Bronchial epithelial cell (primary cell): ENCODE results near the gene DHCR7. TPM values are rescaled to one million over a fixed set of nuclear protein-coding genes. Genes with fewer than 3 reads are reported as not detected.

ENCODE experiments used
- DNase-seq: peaks from one replicate; pipeline ENCODE4 v3.0.0-alpha.2; 2010; ENCODE audit warnings: low read depth
- FAIRE-seq: peaks from 2 replicates; lab custom pipeline; 2011; peaks lifted over from hg19 to GRCh38; lab: Jason Lieb, UNC
- H3K27me3 ChIP-seq: 2 replicates; pipeline ENCODE4 v1.5.1; 2011; ENCODE audit warnings: low read length; ENCODE audit not compliant: control insufficient read depth, insufficient read depth
- H3K36me3 ChIP-seq: 2 replicates; pipeline ENCODE4 v1.5.1; 2011; ENCODE audit warnings: low read length; ENCODE audit not compliant: control insufficient read depth, insufficient read depth
- H3K4me3 ChIP-seq: 2 replicates; pipeline ENCODE4 v1.5.1; 2011; ENCODE audit warnings: mild to moderate bottlenecking, low read depth, low read length, control low read depth
- CTCF ChIP-seq: IDR thresholded peaks from 2 replicates; pipeline ENCODE4 v1.5.1; 2011; ENCODE audit warnings: mild to moderate bottlenecking, moderate library complexity, low read length, control low read depth, inconsistent platforms; ENCODE audit not compliant: insufficient read depth, severe bottlenecking
- total RNA-seq: library from RNA; depleted of rRNA; stranded (reverse); fragments of >200 nt; gene quantifications from 2 replicates; pipeline ENCODE4 v1.2.1, GENCODE V29; 2014

Gene DHCR7
- total RNA-seq, 1 donor from 2014 or later: 60.3 TPM

GRCh38 chr11:71490731-71491390 is 42.7 kb upstream of the DHCR7 start:
- TF ChIP-seq CTCF: no peak
- no peak overlapping the region for H3K4me3 ChIP-seq

GRCh38 chr11:71490044-71490730 is 42.0 kb upstream of the DHCR7 start:
- H3K27me3 ChIP-seq: no peaks in the 10 kb centered on the region
- no peak overlapping the region for H3K4me3 ChIP-seq
- H3K36me3 ChIP-seq: peaks cover 26% of the 10 kb centered on the region
- DNase-seq (no peak), FAIRE-seq (no peak)
- no peak for TF ChIP-seq CTCF

More at GRCh38 chr11:71490731-71491390, 42.7 kb upstream of the DHCR7 start:
- Histone ChIP-seq H3K36me3 (peaks cover 29% of the 10 kb centered on the region), H3K27me3 (no peaks in the 10 kb centered on the region)
- FAIRE-seq: peak; percentile 7
- no peak for DNase-seq

- FAIRE-seq: peak; percentile 23
- H3K4me3 ChIP-seq: no peak overlapping the region
- DNase-seq: peak; percentile 18
- peaks cover 32% of the 10 kb centered on the region for H3K36me3 ChIP-seq
- no peak for TF ChIP-seq CTCF
- no peaks in the 10 kb centered on the region for H3K27me3 ChIP-seq
These were observed 41.3 kb upstream of the DHCR7 start for GRCh38 chr11:71489311-71490043.

GRCh38 chr11:71488681-71489270 is 40.6 kb upstream of the DHCR7 start:
- FAIRE-seq (no peak), DNase-seq (no peak)
- H3K27me3 ChIP-seq: no peaks in the 10 kb centered on the region
- H3K4me3 ChIP-seq: no peak overlapping the region
- H3K36me3 ChIP-seq: peaks cover 34% of the 10 kb centered on the region
- no peak for TF ChIP-seq CTCF

GRCh38 chr11:71486320-71486719 is 38.1 kb upstream of the DHCR7 start:
- Histone ChIP-seq H3K36me3 (peaks cover 44% of the 10 kb centered on the region), H3K27me3 (no peaks in the 10 kb centered on the region)
- no peak for DNase-seq

More at GRCh38 chr11:71486320-71486719, 38.1 kb upstream of the DHCR7 start:
- TF ChIP-seq CTCF: no peak
- peak; percentile 47 for FAIRE-seq
- H3K4me3 ChIP-seq: no peak overlapping the region
